Peyer's patch (tissue), 4 donors: Measurements from ENCODE around the gene CD274.

Experiments used
- POLR2A ChIP-seq, 2 donors: fragments of 450-650 bp; IDR thresholded peaks; one replicate each; pipeline ENCODE4 v1.5.1; 2017; ENCODE audit warnings: antibody characterized with exemption in 2 of 2, mild to moderate bottlenecking in 2 of 2, moderate library complexity in 2 of 2
- TF ChIP-seq, protein P1 (sequence below), 6 experiments: fragments of 450-650 bp in 4 of 6; fragments of 200-600 bp in 2 of 6; sonication (generic) in 1 of 6; IDR thresholded peaks; one replicate each; pipeline ENCODE4 v1.5.1; 2017 to 2019; ENCODE audit warnings: antibody characterized with exemption in 6 of 6, mild to moderate bottlenecking in 3 of 6, moderate library complexity in 1 of 6

DNA sequence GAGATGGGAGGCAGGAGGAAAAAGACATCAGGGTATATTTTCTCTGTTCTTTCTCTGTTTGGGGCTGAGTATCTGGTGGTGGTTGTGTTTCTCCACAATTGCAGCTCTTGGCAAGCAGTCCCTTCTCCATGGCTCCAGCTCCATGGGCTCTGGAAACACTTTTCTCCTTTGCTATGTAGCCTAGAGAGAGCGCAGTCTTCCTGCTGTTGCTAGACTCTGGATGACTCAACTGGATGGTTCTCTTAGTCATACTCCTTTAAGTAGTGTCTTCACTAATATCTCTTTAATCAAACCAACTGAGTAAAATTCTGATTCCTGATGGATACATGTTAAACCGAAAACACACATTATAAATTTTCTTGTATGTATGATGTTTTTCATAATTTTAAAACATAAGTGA is 9.3 kb upstream of the CD274 start:
- TF ChIP-seq, protein P1, sequence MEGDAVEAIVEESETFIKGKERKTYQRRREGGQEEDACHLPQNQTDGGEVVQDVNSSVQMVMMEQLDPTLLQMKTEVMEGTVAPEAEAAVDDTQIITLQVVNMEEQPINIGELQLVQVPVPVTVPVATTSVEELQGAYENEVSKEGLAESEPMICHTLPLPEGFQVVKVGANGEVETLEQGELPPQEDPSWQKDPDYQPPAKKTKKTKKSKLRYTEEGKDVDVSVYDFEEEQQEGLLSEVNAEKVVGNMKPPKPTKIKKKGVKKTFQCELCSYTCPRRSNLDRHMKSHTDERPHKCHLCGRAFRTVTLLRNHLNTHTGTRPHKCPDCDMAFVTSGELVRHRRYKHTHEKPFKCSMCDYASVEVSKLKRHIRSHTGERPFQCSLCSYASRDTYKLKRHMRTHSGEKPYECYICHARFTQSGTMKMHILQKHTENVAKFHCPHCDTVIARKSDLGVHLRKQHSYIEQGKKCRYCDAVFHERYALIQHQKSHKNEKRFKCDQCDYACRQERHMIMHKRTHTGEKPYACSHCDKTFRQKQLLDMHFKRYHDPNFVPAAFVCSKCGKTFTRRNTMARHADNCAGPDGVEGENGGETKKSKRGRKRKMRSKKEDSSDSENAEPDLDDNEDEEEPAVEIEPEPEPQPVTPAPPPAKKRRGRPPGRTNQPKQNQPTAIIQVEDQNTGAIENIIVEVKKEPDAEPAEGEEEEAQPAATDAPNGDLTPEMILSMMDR (IDR thresholded peaks at IDR 0.05), result no peak
- no peak for TF ChIP-seq POLR2A (IDR thresholded peaks at IDR 0.05)
